Hepatocyte (in vitro differentiated cells): ENCODE data around the gene FGF8.

Experiments
- CTCF ChIP-seq: fragments of 200-600 bp; sonication (generic); IDR thresholded peaks from 2 replicates; pipeline ENCODE4 v1.5.1; 2016; ENCODE audit warnings: antibody characterized with exemption, mild to moderate bottlenecking; ENCODE audit not compliant: poor library complexity
- EZH2 ChIP-seq: fragments of 200-600 bp; sonication (generic); IDR thresholded peaks from 2 replicates; pipeline ENCODE4 v1.6.1; 2016; ENCODE audit warnings: antibody characterized with exemption, mild to moderate bottlenecking, borderline replicate concordance

- TF ChIP-seq CTCF (no peak), EZH2 (no peak)
Observed at GRCh38 chr10:101723176-101723575, 52.7 kb downstream of the FGF8 start.
